Measurements from ENCODE around the gene BPIFA3. TPM values are rescaled to one million over a fixed set of nuclear protein-coding genes. Genes with fewer than 3 reads are reported as not detected.
"Not testable (repeated sequence)": the region's sequence is repeated elsewhere in the genome, so short reads cannot be mapped to it uniquely, and the experiment has no call there.

BPIFA3 gene
- total RNA-seq, 4 donors from 2014 or later: not detected

GRCh38 chr20:33183312-33183711, 33.8 kb upstream of the BPIFA3 start:
- H3K9me3 ChIP-seq: no peaks in the 10 kb centered on the region
- H3K27ac ChIP-seq: no peak overlapping the region
- H3K4me1 ChIP-seq: no peaks in the 10 kb centered on the region
- no peak overlapping the region for H3K4me3 ChIP-seq
- intact Hi-C loops (cut with DNase I; ENCODE audit: low total_unique reads): no loop called here
- no peaks in the 10 kb centered on the region for H3K36me3 ChIP-seq
- no peaks in the 10 kb centered on the region for H3K27me3 ChIP-seq
- TF ChIP-seq CTCF (IDR thresholded peaks at IDR 0.05) (no peak), POLR2A (IDR thresholded peaks at IDR 0.05) (no peak)
- no peak for DNase-seq

GRCh38 chr20:33185031-33185590, 32.0 kb upstream of the BPIFA3 start:
- DNase-seq; intact Hi-C loops (cut with DNase I; ENCODE audit: low total_unique reads): not testable (repeated sequence)

GRCh38 chr20:33187491-33187890, 29.7 kb upstream of the BPIFA3 start:
- DNase-seq: no peak
- intact Hi-C loops (cut with DNase I; ENCODE audit: low total_unique reads): no loop called here
- no peaks in the 10 kb centered on the region for H3K9me3 ChIP-seq
- no peaks in the 10 kb centered on the region for H3K27me3 ChIP-seq
- no peak overlapping the region for H3K4me3 ChIP-seq
- no peaks in the 10 kb centered on the region for H3K4me1 ChIP-seq
- no peak overlapping the region for H3K27ac ChIP-seq
- TF ChIP-seq POLR2A (IDR thresholded peaks at IDR 0.05) (no peak), CTCF (IDR thresholded peaks at IDR 0.05) (no peak)
- H3K36me3 ChIP-seq: no peaks in the 10 kb centered on the region

More at GRCh38 chr20:33185031-33185590, 32.0 kb upstream of the BPIFA3 start:
- not testable (repeated sequence) for H3K4me1 ChIP-seq, H3K27me3 ChIP-seq, H3K9me3 ChIP-seq, H3K4me3 ChIP-seq, H3K36me3 ChIP-seq, H3K27ac ChIP-seq

GRCh38 chr20:33188421-33188820, 28.7 kb upstream of the BPIFA3 start:
- H3K36me3 ChIP-seq: no peaks in the 10 kb centered on the region
- H3K27ac ChIP-seq: no peak overlapping the region
- intact Hi-C loops (cut with DNase I; ENCODE audit: low total_unique reads): no loop called here
- H3K4me3 ChIP-seq: no peak overlapping the region
- no peak for TF ChIP-seq POLR2A (IDR thresholded peaks at IDR 0.05)
- no peak for TF ChIP-seq CTCF (IDR thresholded peaks at IDR 0.05)
- DNase-seq: no peak
- H3K9me3 ChIP-seq: no peaks in the 10 kb centered on the region
- H3K27me3 ChIP-seq: no peaks in the 10 kb centered on the region
- H3K4me1 ChIP-seq: no peaks in the 10 kb centered on the region

GRCh38 chr20:33191484-33191883, 25.7 kb upstream of the BPIFA3 start:
- no peaks in the 10 kb centered on the region for H3K27me3 ChIP-seq
- no peaks in the 10 kb centered on the region for H3K9me3 ChIP-seq
- H3K27ac ChIP-seq: no peak overlapping the region
- no peaks in the 10 kb centered on the region for H3K4me1 ChIP-seq
- no peaks in the 10 kb centered on the region for H3K36me3 ChIP-seq
- H3K4me3 ChIP-seq: no peak overlapping the region
- intact Hi-C loops (cut with DNase I; ENCODE audit: low total_unique reads): no loop called here
- no peak for DNase-seq
- TF ChIP-seq CTCF (IDR thresholded peaks at IDR 0.05): no peak
- TF ChIP-seq POLR2A (IDR thresholded peaks at IDR 0.05): no peak

GRCh38 chr20:33191955-33192354, 25.2 kb upstream of the BPIFA3 start:
- H3K4me1 ChIP-seq: no peaks in the 10 kb centered on the region
- DNase-seq: no peak
- TF ChIP-seq POLR2A (IDR thresholded peaks at IDR 0.05): no peak
- no peak for TF ChIP-seq CTCF (IDR thresholded peaks at IDR 0.05)
- H3K27me3 ChIP-seq: no peaks in the 10 kb centered on the region
- H3K27ac ChIP-seq: no peak overlapping the region
- no peak overlapping the region for H3K4me3 ChIP-seq
- intact Hi-C loops (cut with DNase I; ENCODE audit: low total_unique reads): no loop called here
- H3K9me3 ChIP-seq: no peaks in the 10 kb centered on the region
- no peaks in the 10 kb centered on the region for H3K36me3 ChIP-seq
